Measurements from ENCODE around the gene CKS1B.

The CKS1B gene

DNA sequence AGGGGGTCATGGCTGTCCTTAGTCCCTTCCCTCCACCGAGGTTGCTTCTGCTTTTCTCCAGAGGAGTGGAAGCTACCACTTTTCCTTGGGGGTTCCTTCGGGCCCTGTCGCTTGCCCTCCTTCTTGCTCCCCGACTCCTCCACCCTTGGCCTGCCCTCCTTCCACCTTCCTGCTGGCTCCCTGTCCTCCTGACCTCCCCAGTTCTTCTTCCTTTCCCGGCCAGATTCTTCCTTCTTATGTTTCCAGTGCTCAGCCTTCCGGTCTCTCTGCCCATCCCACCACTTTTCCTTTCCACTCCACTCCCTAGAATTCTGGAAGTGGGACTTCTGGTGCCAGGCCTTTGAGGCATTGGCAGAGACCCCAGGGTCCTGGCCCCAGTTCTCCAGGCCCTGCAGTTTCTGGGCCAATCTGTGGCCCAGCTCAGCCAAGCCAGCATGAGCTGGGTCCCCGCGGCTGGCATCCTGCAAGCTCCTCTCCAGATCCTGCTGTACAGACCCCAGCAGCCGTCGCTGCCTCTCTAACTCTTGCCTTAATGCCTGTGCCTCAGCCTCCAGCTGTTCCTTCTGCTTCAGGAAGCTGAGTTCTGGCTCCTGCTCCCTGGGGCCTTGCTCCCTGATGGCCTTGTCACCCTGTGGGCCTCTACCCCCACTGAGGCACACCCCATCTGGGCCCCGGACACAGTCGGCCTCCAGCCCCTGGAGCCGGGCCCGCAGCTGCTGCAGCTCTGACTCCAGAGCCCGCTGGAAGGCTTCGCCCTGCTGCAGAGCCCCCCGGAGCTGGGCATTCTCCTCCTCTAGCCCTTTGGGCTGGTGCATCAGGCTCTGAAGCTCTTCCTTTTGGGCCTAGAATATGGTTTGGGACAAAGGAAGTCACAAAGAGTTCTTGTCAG, 28.3 kb upstream of the CKS1B start:
- DNase-seq, result no peak

DNA sequence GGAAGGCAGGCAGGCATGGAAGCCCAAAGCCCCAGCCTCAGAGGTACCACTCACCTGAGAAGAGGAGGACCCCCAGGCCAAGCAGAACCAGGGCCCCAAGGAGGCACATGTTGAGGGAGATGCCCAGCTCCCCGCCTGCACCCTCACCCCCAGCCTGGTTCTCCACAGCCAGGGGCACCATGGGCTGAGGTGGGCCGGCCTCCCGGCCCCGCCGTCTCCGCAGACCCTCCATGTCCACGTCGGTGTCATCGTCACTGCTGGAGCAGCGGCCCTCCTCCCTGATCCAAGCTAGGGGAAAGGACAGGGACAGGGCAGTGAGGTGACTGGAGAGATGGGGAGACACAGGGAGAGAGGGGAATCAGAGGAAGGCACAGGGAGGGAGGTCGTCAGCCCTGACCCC, 26.4 kb upstream of the CKS1B start:
- no peak for DNase-seq

DNA sequence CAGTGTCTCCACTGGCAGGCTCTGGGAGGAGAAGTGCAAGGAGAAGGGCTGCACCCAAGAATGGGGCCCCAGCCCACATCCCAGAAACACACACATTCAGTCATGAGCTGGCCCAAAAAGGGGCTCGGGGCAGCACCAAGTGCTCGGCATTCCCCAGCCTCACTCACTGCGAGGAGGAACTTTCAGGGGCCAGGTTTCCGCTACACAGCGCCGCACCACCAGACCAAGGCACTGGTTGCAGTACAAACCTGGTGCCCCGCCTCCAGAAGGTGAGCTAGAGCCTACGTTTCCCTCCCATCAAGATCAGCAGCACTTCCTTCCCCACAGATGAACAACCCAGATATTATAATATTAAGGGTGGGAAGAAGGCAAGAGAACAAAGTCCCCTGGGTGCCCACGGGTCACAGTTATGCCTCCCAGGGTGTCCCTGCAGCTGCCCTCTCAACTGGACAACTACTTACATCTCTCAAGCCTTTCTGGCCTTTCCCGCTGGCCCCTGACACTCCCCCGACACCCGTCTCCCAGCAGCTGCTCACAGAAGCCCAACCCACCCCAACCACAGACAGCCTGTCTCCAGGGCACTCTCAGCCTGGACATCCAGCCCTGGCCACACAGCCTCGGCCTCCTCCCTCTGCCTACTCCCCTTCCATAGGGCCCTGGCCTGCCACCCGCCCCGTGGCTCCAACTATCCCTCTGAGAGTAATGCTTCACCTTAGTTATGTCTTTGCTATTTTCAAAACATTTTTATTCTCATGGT, 22.4 kb upstream of the CKS1B start:
- DNase-seq, result no peak

DNA sequence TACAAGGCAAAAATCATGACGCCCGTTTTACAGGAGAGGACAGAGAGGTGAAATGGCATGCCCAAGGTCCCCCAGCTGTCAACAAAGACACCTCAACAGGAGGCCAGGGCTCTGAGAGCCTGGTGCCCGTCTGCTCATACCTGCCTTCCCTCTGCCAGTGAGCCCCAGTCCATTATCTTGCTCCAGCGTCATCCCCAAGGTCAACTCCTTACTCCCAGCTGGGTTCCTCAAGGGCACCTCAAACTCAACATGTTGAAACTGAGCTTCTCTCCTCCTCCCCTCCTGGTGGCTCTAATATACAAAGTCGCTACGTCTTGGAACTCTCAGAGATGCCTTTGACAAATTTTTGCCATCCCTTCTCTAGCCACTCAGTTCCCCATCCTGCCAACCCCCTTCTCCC, 21.8 kb upstream of the CKS1B start:
- no peak for DNase-seq

DNA sequence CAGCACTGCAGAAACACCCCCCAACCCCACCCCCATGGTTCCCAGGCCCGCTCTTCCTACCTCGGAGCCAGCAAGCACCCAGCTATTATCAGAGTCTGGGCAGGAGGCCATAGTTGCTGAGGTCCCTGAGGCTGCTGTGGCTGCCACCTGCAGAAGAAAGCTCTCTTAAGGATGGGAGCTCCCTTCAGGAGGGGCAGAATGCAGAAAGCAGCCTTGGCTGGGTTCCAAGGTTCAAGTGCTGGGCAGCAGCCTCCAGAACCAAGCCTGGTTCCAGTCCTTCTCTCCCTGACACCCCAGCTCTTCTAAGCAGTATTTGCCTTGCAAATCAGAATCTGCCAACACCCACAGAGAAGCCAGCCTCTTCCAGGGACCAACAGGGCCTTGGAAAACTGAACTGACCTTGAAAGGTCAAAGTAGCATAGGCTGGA, 20.9 kb upstream of the CKS1B start:
- DNase-seq, result no peak

DNA sequence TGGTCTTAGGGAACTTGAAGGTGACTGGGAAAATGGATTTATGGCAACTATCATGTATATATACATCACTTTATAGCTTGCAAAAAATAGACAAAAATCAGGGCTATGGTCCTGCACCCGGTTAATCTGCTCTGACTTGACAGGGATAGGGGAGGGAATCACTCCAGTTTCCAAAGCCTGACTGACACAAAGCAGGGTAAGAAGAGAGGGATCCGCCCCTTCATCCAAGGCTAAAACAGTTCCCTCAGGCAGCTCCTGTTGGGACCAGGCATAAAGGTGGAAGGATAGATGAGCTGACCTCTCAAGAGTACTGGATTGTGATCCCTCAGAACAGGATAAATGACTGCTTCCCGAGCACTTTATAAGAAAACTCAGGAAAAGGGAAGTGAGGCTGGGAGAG, 19.9 kb upstream of the CKS1B start:
- DNase-seq, result no peak

DNA sequence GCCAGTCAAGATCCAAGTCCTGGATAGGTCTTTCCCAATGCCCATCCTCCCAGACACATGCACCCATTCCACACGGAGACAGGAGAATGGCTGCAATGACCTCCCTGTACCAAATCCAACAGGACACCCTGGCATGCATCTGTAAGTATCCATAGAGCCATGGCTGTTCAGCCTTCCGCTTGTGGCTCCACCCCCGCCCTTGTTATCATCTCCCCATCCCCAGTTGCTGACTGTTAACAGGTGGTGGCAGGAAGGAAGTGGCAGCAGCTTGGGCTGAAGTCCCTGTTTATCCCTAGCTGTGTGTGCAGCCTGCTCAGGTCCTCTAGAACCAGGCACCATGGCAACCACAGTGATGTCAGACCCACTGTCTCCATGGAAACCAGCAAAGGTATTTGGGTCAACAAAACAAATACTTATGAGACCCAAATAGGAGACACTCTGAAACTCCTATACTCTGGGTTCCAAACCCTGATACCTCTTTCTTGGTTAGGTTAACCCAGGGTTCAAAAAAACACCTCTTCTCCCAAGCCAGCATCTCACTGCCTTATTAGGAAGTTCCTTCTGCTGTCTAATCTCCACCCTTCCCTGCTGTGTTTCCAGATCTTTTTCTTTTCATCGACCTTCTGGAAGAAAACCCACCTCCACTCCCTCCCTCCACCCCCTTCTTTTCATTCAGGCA, 19.3 kb upstream of the CKS1B start:
- peak in 1 of 2 experiments; percentile 22 for DNase-seq

GRCh38 chr1:154955718-154956543, 18.6 kb upstream of the CKS1B start, which contains the start of gene PBXIP1:
Gene PBXIP1, minus strand, starts transcription at chr1:154956099. Its CDS starts 2,378 bp downstream, at chr1:154953721.
- peak in 1 of 2 experiments; percentile 77 for DNase-seq

GRCh38 chr1:154956544-154956941, 17.9 kb upstream of the CKS1B start:
- no peak for DNase-seq

- no peak for DNase-seq
These were observed 17.3 kb upstream of the CKS1B start for GRCh38 chr1:154957091-154957657.

GRCh38 chr1:154958036-154958435, 16.4 kb upstream of the CKS1B start:
- DNase-seq, result no peak

GRCh38 chr1:154958681-154959425, 15.6 kb upstream of the CKS1B start:
- no peak for DNase-seq

GRCh38 chr1:154959426-154959780, 15.1 kb upstream of the CKS1B start:
- DNase-seq, result no peak

DNA sequence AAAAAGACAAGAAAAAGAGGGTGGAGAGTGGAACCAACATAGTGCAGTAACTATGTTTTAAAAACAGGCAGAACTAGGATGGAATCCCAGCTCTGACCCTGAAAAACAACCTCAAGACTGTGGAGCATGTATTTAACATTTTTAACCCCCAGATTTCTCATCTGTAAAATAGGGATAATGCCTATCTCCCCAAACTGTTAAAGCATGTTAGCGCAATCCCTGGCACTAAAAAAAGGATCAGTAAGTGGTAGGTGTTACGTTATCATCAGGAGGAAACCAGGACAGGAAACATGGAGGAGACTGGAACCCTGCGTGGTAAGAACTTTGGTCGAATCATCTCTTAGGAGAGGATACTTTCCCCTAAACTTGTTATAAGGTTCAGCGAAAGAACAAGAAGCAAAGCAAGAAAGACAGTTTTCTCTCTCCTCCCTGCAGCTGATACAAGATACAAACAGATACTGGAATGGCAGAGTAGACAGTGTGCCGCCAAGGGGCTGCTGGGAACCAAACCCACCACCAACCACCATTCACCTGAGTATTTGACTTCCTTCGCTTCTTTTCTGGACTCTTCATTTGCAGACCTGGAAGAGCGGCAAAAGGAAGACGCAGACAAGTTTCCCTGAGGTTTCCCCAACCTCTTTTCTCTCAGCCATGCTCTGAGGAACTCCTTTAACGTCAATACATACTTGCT, 13.9 kb upstream of the CKS1B start:
- DNase-seq, result no peak

GRCh38 chr1:154961207-154962155, 13.0 kb upstream of the CKS1B start, which contains the start of gene PYGO2:
Gene PYGO2, minus strand, starts transcription at chr1:154961782. Its CDS starts 206 bp downstream, at chr1:154961576.
- peak; percentile 27 to 70 for DNase-seq

DNA sequence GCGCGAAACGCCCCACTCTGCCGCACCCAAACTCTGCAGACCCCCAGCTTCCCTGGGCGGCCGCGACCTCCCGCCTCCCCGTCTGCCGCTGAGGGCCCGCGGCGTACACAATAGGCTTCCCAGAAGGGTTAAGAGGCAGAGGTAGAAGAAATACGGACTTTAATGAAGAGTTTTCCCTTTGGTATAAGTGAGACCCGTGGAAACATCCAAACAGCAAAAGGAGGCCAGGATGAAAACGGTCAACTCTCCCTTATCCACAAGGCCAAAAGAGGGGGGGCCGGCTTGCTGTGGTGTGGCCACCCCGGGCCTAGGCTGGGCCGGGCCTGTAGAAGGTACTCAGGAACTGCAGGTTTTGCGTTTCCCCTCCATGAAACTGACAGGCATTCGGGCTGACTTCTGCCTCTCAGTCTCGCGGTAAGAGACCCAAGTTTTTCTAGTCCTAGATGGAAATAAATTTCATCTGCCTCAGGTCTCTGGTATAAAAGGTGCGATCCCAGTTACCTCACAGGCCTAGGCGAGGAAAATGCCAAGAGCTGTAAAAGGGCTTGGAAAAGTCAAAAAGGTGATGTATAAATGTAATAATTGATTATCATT, 12.2 kb upstream of the CKS1B start:
- DNase-seq, result peak in 1 of 2 experiments; percentile 35

- no peak for DNase-seq
These were observed 11.6 kb upstream of the CKS1B start for GRCh38 chr1:154962795-154963330.

GRCh38 chr1:154963643-154964042, 10.8 kb upstream of the CKS1B start:
- no peak for DNase-seq

- no peak for DNase-seq
These were observed 10.1 kb upstream of the CKS1B start for GRCh38 chr1:154964359-154964758.
